IPS-20b (cell line): Measurements from ENCODE around the gene TNRC6C.

Experiments
- H3K27ac ChIP-seq: one replicate; pipeline ENCODE4 v1.5.1; 2013; ENCODE audit warnings: low read length
- H3K27me3 ChIP-seq: 2 replicates; pipeline ENCODE4 v1.6.1; 2013; ENCODE audit warnings: mild to moderate bottlenecking, low read length, inconsistent platforms; ENCODE audit not compliant: insufficient read depth
- H3K36me3 ChIP-seq: 2 replicates; pipeline ENCODE4 v1.6.1; 2013; ENCODE audit warnings: low read depth, mild to moderate bottlenecking, inconsistent platforms, low read length, moderate library complexity; ENCODE audit not compliant: insufficient read depth
- H3K4me1 ChIP-seq: 2 replicates; pipeline ENCODE4 v1.6.1; 2013; ENCODE audit warnings: mild to moderate bottlenecking, control low read depth, inconsistent platforms, low read length, moderate library complexity; ENCODE audit not compliant: insufficient read depth
- H3K4me3 ChIP-seq: 2 replicates; pipeline ENCODE4 v1.5.1; 2013; ENCODE audit warnings: mild to moderate bottlenecking, low read length, inconsistent platforms
- H3K9ac ChIP-seq: 2 replicates; pipeline ENCODE4 v1.6.1; 2013; ENCODE audit warnings: low read depth, mild to moderate bottlenecking, inconsistent platforms, low read length, moderate library complexity
- H3K9me3 ChIP-seq: 2 replicates; pipeline ENCODE4 v1.6.1; 2013; ENCODE audit warnings: mild to moderate bottlenecking, low read depth, low read length, inconsistent platforms; ENCODE audit not compliant: insufficient read depth

The TNRC6C gene

GRCh38 chr17:78127239-78127887 is 168.9 kb downstream of the TNRC6C start:
- Histone ChIP-seq H3K4me1 (peaks cover 4% of the 10 kb centered on the region; the same call in 1 of the 2 replicates), H3K27ac (no peak overlapping the region), H3K27me3 (peaks cover 27% of the 10 kb centered on the region), H3K9me3 (no peaks in the 10 kb centered on the region), H3K4me3 (peak overlapping the region; percentile 79), H3K9ac (peak overlapping the region; percentile 74), H3K36me3 (peaks cover 14% of the 10 kb centered on the region)

DNA sequence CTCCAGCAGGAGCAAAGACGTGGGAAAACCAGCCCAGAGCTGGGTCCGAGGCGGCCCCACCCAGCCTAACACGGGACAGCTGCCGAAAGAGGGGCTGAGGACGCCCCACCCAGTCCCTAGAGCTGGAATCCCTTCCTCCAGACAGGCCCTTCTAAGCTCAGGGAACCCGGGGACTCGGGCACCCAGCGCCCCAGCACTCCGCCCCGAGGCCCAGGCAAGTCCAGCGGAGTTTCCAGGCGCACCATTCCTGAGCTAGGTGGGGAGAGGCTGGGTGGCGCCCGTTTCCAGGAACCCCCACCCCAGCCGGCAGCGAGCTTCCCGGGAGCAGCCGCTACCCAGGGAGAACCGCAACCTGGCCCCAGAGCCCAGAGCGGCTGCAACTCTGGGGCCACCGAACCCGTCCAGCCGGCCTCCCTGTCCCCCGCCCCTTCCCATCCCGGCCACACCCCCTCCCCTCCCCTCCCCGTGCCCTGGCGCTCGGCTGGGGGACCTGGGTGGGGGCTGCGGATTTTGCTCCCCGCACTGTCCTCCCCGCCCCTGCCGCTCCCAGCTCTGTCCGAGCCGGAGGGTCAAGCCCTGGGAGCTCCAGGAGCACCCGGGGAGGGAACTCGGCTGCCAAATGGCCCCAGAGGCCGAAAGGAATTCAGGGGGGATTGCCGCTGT is 169.5 kb downstream of the TNRC6C start:
- H3K9ac ChIP-seq, result peak overlapping the region; percentile 76
- peaks cover 34% of the 10 kb centered on the region for H3K27me3 ChIP-seq
- H3K27ac ChIP-seq, result no peak overlapping the region

GRCh38 chr17:78128551-78129350 is 170.2 kb downstream of the TNRC6C start, which contains the start of gene TMC6:
Gene TMC6 (minus strand): TSS chr17:78128755. CDS start chr17:78126832, 1,923 bp downstream.
- no peaks in the 10 kb centered on the region for H3K9me3 ChIP-seq
- peak within 1 kb of the TSS; percentile 79 for H3K4me3 ChIP-seq
- H3K36me3 ChIP-seq, result peaks cover under 1% of the 10 kb centered on the region
- H3K4me1 ChIP-seq, result peaks cover 5% of the 10 kb centered on the region; the same call in 1 of the 2 replicates
- H3K27ac ChIP-seq, result no peak within 1 kb of the TSS
- peak within 1 kb of the TSS; percentile 76 for H3K9ac ChIP-seq
- H3K27me3 ChIP-seq, result peaks cover 41% of the 10 kb centered on the region

More for the DNA sequence above, 169.5 kb downstream of the TNRC6C start:
- Histone ChIP-seq H3K4me3 (peak overlapping the region; percentile 79), H3K9me3 (no peaks in the 10 kb centered on the region), H3K36me3 (peaks cover 8% of the 10 kb centered on the region), H3K4me1 (peaks cover 4% of the 10 kb centered on the region; the same call in 1 of the 2 replicates)

GRCh38 chr17:78129351-78130089 is 171.0 kb downstream of the TNRC6C start:
- H3K27ac ChIP-seq, result no peak overlapping the region
- H3K4me3 ChIP-seq, result peak overlapping the region; percentile 63; the same call in 1 of the 2 replicates
- no peaks in the 10 kb centered on the region for H3K9me3 ChIP-seq
- H3K4me1 ChIP-seq, result peaks cover 8% of the 10 kb centered on the region
- no peaks in the 10 kb centered on the region; the same call in none of the 2 replicates for H3K36me3 ChIP-seq
- no peak overlapping the region; the same call in 1 of the 2 replicates for H3K9ac ChIP-seq
- H3K27me3 ChIP-seq, result peaks cover 46% of the 10 kb centered on the region

DNA sequence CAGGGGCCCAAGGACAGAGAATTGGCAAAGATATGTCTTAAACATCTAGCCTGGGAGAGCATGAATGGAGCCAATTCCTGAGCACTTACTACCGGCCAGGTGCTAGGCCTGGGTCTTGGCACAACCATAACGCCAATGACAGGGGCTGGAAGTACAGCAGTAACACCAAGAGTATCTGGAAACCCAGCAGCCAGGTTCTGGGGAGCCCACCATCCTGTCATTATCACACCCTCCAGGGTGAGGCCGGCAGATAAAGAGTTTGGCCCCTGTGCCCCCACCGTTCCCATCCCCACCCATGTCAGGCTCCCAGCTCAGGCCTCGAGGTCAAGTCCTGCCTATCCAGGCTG is 171.6 kb downstream of the TNRC6C start:
- no peak overlapping the region for H3K9ac ChIP-seq
- no peak overlapping the region for H3K4me3 ChIP-seq
- peaks cover 46% of the 10 kb centered on the region for H3K27me3 ChIP-seq
- H3K4me1 ChIP-seq, result peaks cover 8% of the 10 kb centered on the region
- no peaks in the 10 kb centered on the region; the same call in none of the 2 replicates for H3K36me3 ChIP-seq
- no peak overlapping the region for H3K27ac ChIP-seq
- no peaks in the 10 kb centered on the region for H3K9me3 ChIP-seq

GRCh38 chr17:78130437-78131101 is 172.1 kb downstream of the TNRC6C start, which contains the start of gene TMC8:
Gene TMC8 (plus strand): TSS chr17:78130771. CDS start chr17:78131589, 818 bp downstream.
- Histone ChIP-seq H3K4me3 (peak within 1 kb of the TSS; percentile 45; the same call in 1 of the 2 replicates), H3K9ac (no peak within 1 kb of the TSS), H3K27ac (no peak within 1 kb of the TSS), H3K27me3 (peaks cover 46% of the 10 kb centered on the region), H3K36me3 (no peaks in the 10 kb centered on the region; the same call in none of the 2 replicates), H3K9me3 (no peaks in the 10 kb centered on the region), H3K4me1 (peaks cover 8% of the 10 kb centered on the region)

GRCh38 chr17:78131172-78132083 is 172.9 kb downstream of the TNRC6C start:
- Histone ChIP-seq H3K4me1 (peaks cover 8% of the 10 kb centered on the region), H3K27ac (no peak overlapping the region)

DNA sequence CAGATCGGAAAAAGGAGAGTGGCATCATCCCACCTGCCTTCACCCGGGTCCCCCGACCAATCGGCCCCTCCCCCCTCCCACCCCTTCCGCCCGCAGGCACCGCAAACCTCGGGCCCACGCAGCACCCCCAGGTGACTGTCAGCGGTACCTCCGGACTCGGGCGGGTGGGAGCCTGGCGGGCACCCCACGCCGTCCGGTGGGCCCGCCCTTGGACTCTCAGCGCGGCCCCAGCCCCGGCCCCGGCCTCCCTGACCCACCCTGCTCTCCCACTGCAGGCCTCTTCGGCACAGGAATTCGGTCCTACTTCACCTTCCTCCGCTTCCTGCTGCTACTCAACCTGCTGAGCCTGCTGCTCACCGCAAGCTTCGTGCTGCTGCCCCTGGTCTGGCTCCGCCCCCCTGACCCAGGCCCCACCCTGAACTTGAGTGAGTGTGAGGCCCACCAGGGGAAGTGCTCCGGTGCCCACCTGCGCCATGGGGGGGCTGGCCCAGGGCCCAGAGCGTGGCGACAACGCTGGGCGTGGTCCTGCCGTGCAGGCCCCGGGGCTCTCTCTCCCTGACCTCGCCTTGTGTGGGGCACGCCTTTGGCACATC is 173.7 kb downstream of the TNRC6C start:
- H3K9ac ChIP-seq, result no peak overlapping the region
- H3K27ac ChIP-seq, result no peak overlapping the region
- peak overlapping the region; percentile 45; the same call in 1 of the 2 replicates for H3K4me3 ChIP-seq
- peaks cover 4% of the 10 kb centered on the region for H3K4me1 ChIP-seq
- H3K36me3 ChIP-seq, result no peaks in the 10 kb centered on the region
- peaks cover 46% of the 10 kb centered on the region for H3K27me3 ChIP-seq
- H3K9me3 ChIP-seq, result no peaks in the 10 kb centered on the region

More at GRCh38 chr17:78131172-78132083, 172.9 kb downstream of the TNRC6C start:
- H3K9me3 ChIP-seq, result no peaks in the 10 kb centered on the region
- no peak overlapping the region for H3K9ac ChIP-seq
- no peaks in the 10 kb centered on the region for H3K36me3 ChIP-seq
- peaks cover 46% of the 10 kb centered on the region for H3K27me3 ChIP-seq
- peak overlapping the region; percentile 45; the same call in 1 of the 2 replicates for H3K4me3 ChIP-seq

DNA sequence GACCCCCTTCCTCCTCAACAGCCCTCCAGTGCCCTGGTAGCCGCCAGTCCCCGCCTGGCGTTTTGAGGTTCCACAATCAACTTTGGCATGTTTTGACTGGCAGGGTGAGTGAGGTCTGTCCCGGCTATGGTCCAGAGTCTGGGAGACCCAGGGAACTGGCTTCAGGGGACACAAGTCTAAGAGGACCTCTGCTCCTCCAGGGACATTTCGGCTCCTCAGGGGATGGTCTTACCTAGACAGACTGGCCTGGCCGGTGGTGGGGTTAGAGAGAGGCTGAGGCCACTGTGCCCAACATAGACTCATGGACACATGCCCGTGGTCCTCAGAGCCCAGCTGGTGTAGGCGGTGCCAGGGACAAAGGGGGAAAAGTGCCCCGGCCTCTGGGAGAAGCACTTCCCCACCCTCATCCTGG is 174.3 kb downstream of the TNRC6C start:
- no peaks in the 10 kb centered on the region for H3K9me3 ChIP-seq
- H3K4me1 ChIP-seq, result peaks cover 3% of the 10 kb centered on the region
- no peaks in the 10 kb centered on the region for H3K36me3 ChIP-seq
- H3K27me3 ChIP-seq, result peaks cover 46% of the 10 kb centered on the region
- H3K9ac ChIP-seq, result no peak overlapping the region
- no peak overlapping the region for H3K27ac ChIP-seq
- no peak overlapping the region for H3K4me3 ChIP-seq
